HG03045 (cell line): ENCODE measurements around the gene ZNF582.
A peak's percentile ranks its signal among the peaks of the same experiment; 100 is the strongest.

Experiments used
- ATAC-seq: cut with Tn5 transposase; IDR thresholded peaks from one replicate; pipeline ENCODE4 v1.9.1; 2021; ENCODE audit warnings: mild to moderate bottlenecking, moderate library complexity; ENCODE audit not compliant: unreplicated experiment

The ZNF582 gene

GRCh38 chr19:56393119-56394012 is at the start of gene ZNF582:
Gene ZNF582, minus strand, starts transcription at chr19:56393534. Its CDS starts 1,782 bp downstream, at chr19:56391752.
- peak; percentile 81 for ATAC-seq

- no peak for ATAC-seq
These were observed 48.0 kb upstream of the ZNF582 start for GRCh38 chr19:56441206-56441792.

- no peak for ATAC-seq
These were observed 30.6 kb upstream of the ZNF582 start for GRCh38 chr19:56423985-56424353.

GRCh38 chr19:56423276-56423984 is 30.1 kb upstream of the ZNF582 start:
- no peak for ATAC-seq

- no peak for ATAC-seq
These were observed 11.7 kb upstream of the ZNF582 start for GRCh38 chr19:56405062-56405461.

GRCh38 chr19:56404705-56405056 is 11.3 kb upstream of the ZNF582 start:
- ATAC-seq: peak; percentile 6

GRCh38 chr19:56403764-56404704 is 10.7 kb upstream of the ZNF582 start, which contains the start of gene ZNF583:
Gene ZNF583, plus strand, starts transcription at chr19:56404332. Its CDS starts 2,783 bp downstream, at chr19:56407115.
- ATAC-seq: peak; percentile 84

GRCh38 chr19:56403261-56403660 is 9.9 kb upstream of the ZNF582 start:
- no peak for ATAC-seq

- ATAC-seq: no peak
These were observed 7.2 kb upstream of the ZNF582 start for GRCh38 chr19:56400485-56400884.

- no peak for ATAC-seq
These were observed 5.5 kb upstream of the ZNF582 start for GRCh38 chr19:56398809-56399208.

GRCh38 chr19:56383826-56384605 is 9.3 kb downstream of the ZNF582 start:
- no peak for ATAC-seq

GRCh38 chr19:56377105-56377924 is 16.0 kb downstream of the ZNF582 start:
- no peak for ATAC-seq

- no peak for ATAC-seq
These were observed 21.1 kb downstream of the ZNF582 start for GRCh38 chr19:56372281-56372680.

- no peak for ATAC-seq
These were observed 23.3 kb downstream of the ZNF582 start for GRCh38 chr19:56369886-56370676.

GRCh38 chr19:56367829-56368711 is 25.3 kb downstream of the ZNF582 start:
- no peak for ATAC-seq

GRCh38 chr19:56360841-56361240 is 32.5 kb downstream of the ZNF582 start:
- no peak for ATAC-seq

- ATAC-seq: no peak
These were observed 36.4 kb downstream of the ZNF582 start for GRCh38 chr19:56356944-56357343.
